ENCODE results near the gene MOB3A.

Gene MOB3A

DNA sequence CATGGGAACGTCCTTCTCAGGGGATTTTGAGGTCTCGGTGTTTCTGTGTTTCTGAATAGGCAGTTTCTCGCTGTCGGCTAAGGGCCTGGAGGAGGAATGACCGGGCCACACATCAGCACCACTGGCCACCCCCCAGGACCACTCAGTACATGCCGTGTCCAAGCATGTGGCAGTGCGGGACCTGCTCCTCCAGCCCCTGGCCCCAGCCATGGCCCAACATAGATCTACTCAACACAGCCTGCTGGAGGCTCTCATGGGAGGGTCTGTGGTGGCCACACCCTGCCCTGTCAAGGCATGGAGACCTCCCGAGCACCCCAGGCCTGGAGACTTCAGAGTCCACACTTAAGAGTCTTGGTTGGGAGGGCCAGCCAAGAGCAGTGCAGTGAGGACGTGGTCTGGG, 18.1 kb upstream of the MOB3A start:
- in situ Hi-C loops (cut with HindIII; ENCODE audit: low sequenced_read_pairs) = no loop called here
- no peak for DNase-seq (ENCODE audit: low read depth)
- no peak overlapping the region for H3K4me3 ChIP-seq (ENCODE audit: low read depth, low read length)
- TF ChIP-seq, protein P1, sequence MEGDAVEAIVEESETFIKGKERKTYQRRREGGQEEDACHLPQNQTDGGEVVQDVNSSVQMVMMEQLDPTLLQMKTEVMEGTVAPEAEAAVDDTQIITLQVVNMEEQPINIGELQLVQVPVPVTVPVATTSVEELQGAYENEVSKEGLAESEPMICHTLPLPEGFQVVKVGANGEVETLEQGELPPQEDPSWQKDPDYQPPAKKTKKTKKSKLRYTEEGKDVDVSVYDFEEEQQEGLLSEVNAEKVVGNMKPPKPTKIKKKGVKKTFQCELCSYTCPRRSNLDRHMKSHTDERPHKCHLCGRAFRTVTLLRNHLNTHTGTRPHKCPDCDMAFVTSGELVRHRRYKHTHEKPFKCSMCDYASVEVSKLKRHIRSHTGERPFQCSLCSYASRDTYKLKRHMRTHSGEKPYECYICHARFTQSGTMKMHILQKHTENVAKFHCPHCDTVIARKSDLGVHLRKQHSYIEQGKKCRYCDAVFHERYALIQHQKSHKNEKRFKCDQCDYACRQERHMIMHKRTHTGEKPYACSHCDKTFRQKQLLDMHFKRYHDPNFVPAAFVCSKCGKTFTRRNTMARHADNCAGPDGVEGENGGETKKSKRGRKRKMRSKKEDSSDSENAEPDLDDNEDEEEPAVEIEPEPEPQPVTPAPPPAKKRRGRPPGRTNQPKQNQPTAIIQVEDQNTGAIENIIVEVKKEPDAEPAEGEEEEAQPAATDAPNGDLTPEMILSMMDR (IDR thresholded peaks at IDR 0.05; ENCODE audit: low read depth, low read length, missing control alignments) = no peak

DNA sequence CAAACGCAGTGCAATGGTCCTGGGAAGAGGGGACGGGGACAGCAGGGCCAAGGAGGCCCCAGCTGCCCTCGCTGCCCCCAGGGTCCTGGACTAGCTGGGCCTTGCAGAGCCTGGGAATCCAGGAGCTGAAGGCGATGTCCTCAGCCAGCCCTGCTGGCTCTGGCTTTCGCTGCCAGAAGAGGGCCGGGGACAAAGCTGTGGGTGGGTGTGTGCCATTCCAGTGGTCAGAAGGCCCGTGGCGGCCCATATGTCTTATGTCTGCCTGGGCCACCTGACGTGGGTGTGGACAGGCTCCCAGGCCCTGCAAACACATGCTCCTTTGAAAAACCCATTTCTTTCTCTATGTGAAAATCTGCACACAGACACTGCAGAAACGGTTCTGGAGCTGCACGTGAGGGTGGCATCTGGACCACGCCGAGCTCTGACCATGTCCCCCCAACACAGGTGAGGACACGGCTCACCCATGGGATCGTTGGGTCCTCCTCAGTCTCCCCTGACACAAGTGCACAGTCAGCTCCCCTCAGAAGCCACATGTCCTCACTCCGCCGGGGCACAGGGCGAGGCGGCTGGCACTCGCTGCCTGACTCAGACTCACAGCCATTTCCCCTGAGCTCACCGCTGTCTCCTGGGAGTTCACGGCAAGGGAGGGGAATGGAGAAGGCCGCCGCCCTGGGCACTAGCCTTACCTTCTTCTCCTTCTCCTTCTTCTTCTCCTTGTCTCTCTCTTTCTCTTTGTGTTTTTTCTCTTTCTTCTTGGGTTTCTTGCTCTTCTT, 17.5 kb upstream of the MOB3A start:
- no peak overlapping the region for H3K4me3 ChIP-seq (ENCODE audit: low read depth, low read length)
- DNase-seq (ENCODE audit: low read depth) = no peak
- TF ChIP-seq, protein P1 (IDR thresholded peaks at IDR 0.05; ENCODE audit: low read depth, low read length, missing control alignments) = no peak
- in situ Hi-C loops (cut with HindIII; ENCODE audit: low sequenced_read_pairs) = no loop called here

DNA sequence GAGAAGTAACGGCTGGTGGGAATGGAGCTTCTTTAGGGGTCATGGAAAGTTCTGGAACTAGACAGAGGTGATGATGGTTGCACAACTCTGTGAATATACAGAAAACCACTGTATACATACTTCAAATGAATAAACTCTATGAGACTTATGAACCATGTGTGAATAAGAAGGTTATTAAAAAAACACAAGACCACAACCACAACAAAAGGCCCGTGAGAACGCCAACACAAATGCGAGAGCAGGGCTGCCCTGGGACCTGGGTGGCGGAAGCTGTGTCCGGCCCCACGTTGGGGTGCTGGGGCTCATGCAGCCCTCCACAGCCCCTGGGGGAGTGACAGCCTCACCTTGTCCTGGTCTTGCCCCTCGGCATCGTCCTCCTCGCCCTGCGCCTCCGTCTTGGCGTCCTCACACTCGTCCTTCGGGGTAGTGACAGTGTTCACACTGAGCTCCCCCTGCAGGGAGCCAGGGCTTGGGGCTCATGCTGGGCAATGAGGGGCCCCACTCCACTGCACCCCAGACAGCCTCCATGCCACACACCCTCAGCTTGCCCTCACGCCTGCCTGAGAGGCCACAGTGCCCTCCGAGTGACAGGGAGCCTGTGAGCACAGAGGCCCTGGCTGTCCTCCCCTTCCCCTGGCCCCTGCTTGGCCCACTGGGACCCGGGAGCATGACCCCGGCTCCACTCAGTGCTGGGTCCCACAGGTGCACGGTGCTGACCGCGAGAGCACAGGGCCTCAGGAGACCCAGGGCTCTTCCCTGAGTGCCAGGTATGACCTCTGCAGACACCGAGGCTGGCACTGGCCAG, 16.6 kb upstream of the MOB3A start:
- no peak overlapping the region for H3K4me3 ChIP-seq (ENCODE audit: low read depth, low read length)
- no peak for DNase-seq (ENCODE audit: low read depth)
- TF ChIP-seq, protein P1 (IDR thresholded peaks at IDR 0.05; ENCODE audit: low read depth, low read length, missing control alignments) = no peak
- in situ Hi-C loops (cut with HindIII; ENCODE audit: low sequenced_read_pairs) = no loop called here

DNA sequence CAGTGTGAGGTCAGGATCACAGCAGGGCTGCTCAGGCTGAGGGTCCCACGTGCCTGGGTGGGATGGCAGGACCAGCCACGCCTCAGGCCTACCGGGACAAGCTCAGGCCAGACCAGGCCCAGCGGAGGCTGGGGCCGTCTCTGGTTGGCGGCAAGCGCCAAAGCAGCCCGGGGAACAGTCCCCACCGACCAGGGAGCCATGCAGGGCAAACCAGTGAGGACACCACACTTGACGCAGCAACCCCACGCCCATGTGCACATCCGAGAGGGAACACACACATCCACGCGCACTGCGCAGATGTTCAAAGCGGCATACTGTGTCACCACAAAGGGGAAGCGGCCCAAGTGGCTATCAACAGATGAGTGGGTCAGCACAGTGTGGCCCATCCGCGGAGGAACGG, 15.8 kb upstream of the MOB3A start:
- DNase-seq (ENCODE audit: low read depth) = no peak
- no peak overlapping the region for H3K4me3 ChIP-seq (ENCODE audit: low read depth, low read length)
- TF ChIP-seq, protein P1 (IDR thresholded peaks at IDR 0.05; ENCODE audit: low read depth, low read length, missing control alignments) = no peak
- in situ Hi-C loops (cut with HindIII; ENCODE audit: low sequenced_read_pairs) = no loop called here

DNA sequence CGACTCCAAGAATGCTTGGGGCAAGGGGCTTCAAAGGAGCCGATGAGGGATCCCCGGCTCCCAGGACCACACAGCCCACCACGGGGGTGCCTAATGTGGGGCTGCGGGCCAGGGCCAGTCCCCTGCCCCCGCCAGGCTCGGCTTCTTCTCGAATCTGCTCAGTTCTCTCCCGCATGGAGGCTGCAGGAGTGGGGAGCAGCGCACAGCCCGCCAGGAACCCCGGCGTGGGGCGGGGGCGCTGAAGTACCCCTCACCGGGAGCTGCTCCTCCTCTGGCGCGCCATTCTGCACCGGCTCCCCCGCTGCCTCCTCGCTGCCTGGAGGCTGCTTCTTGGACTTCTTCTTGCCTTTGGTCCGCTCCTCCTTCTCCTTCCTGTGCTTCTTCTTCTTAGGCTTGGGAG, 15.3 kb upstream of the MOB3A start:
- TF ChIP-seq, protein P1 (IDR thresholded peaks at IDR 0.05; ENCODE audit: low read depth, low read length, missing control alignments) = no peak
- no peak for DNase-seq (ENCODE audit: low read depth)
- no peak overlapping the region for H3K4me3 ChIP-seq (ENCODE audit: low read depth, low read length)
- in situ Hi-C loops (cut with HindIII; ENCODE audit: low sequenced_read_pairs) = no loop called here

DNA sequence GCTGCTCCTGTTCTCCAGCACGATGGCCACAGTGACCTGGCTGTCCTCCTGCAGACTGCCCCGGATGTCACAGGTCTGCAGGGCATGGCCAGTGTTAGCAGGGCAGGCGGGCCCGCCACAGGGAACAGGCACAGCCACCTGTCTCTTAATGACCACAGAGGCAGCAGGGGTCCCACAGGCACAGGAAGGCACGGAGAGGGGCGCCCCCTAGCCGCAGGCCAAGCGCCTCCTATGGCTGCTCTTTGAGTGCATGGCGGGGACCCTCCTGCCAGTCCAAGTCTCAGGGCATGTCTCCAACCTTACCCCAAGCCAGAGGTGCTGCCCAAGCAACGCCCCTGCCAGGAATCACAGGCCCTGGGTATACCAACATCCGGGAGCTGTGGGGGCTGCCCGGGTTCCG, 14.7 kb upstream of the MOB3A start:
- TF ChIP-seq, protein P1 (IDR thresholded peaks at IDR 0.05; ENCODE audit: low read depth, low read length, missing control alignments) = peak; percentile 28
- no peak overlapping the region for H3K4me3 ChIP-seq (ENCODE audit: low read depth, low read length)
- in situ Hi-C loops (cut with HindIII; ENCODE audit: low sequenced_read_pairs) = no loop called here
- DNase-seq (ENCODE audit: low read depth) = no peak
